DOHH2 (cell line): ENCODE measurements around the gene ORC2.

Source experiments
- H3F3A ChIP-seq: fragments of 200-600 bp; sonication (generic), shearing (Covaris generic); 2 replicates; pipeline ENCODE4 v1.6.0; 2016; ENCODE audit warnings: antibody characterized with exemption, mild to moderate bottlenecking; ENCODE audit not compliant: control insufficient read depth, insufficient read depth
- H3K27ac ChIP-seq: fragments of 200-600 bp; sonication (generic); 2 replicates; pipeline ENCODE4 v1.5.1; 2014; ENCODE audit warnings: low read depth, mild to moderate bottlenecking, low read length, moderate library complexity
- H3K27me3 ChIP-seq: fragments of 200-600 bp; sonication (generic); 2 replicates; pipeline ENCODE4 v1.6.1; 2014; ENCODE audit warnings: mild to moderate bottlenecking, low read length, mixed read lengths; ENCODE audit not compliant: control insufficient read depth
- H3K36me3 ChIP-seq: fragments of 200-600 bp; sonication (generic); 2 replicates; pipeline ENCODE4 v1.6.1; 2014; ENCODE audit warnings: mild to moderate bottlenecking, low read length, moderate library complexity, mixed read lengths; ENCODE audit not compliant: control insufficient read depth
- H3K4me1 ChIP-seq: fragments of 200-600 bp; sonication (generic); 2 replicates; pipeline ENCODE4 v1.6.1; 2014; ENCODE audit warnings: mild to moderate bottlenecking, low read length, mixed read lengths; ENCODE audit not compliant: control insufficient read depth
- H3K4me2 ChIP-seq: fragments of 200-600 bp; sonication (generic); 2 replicates; pipeline ENCODE4 v1.6.0; 2014; ENCODE audit warnings: mild to moderate bottlenecking, low read length, moderate library complexity
- H3K4me3 ChIP-seq: fragments of 200-600 bp; sonication (generic); 2 replicates; pipeline ENCODE4 v1.5.1; 2014; ENCODE audit warnings: mild to moderate bottlenecking, low read length, mixed read lengths
- H3K79me2 ChIP-seq: fragments of 200-600 bp; sonication (generic); 2 replicates; pipeline ENCODE4 v1.6.1; 2014; ENCODE audit warnings: mild to moderate bottlenecking, low read length, mixed read lengths; ENCODE audit not compliant: control insufficient read depth
- H3K9me2 ChIP-seq: fragments of 200-600 bp; sonication (generic); replicated peaks from 2 replicates; pipeline ENCODE4 v1.6.1; 2014; ENCODE audit warnings: mild to moderate bottlenecking, low read length, mixed read lengths; ENCODE audit not compliant: control insufficient read depth
- H3K9me3 ChIP-seq: fragments of 200-600 bp; sonication (generic); 2 replicates; pipeline ENCODE4 v1.6.1; 2014; ENCODE audit warnings: antibody characterized with exemption, low read length, mixed read lengths; ENCODE audit not compliant: control insufficient read depth, insufficient read depth
- H4K20me1 ChIP-seq: fragments of 200-600 bp; sonication (generic); 2 replicates; pipeline ENCODE4 v1.6.0; 2014; ENCODE audit warnings: low read depth, mild to moderate bottlenecking, antibody characterized with exemption, low read length, moderate library complexity; ENCODE audit not compliant: control insufficient read depth, insufficient read depth
- EZH2phosphoT487 ChIP-seq: fragments of 200-600 bp; sonication (generic); IDR thresholded peaks from 2 replicates; pipeline ENCODE4 v1.6.1; 2017; ENCODE audit warnings: borderline replicate concordance, mild to moderate bottlenecking, antibody characterized with exemption, low read length, moderate library complexity, mixed read lengths
- TF ChIP-seq, protein P1 (sequence below): fragments of 200-600 bp; sonication (generic); IDR thresholded peaks from one replicate; pipeline ENCODE4 v1.5.1; 2014; ENCODE audit warnings: antibody characterized with exemption, mild to moderate bottlenecking, low read depth, low read length; ENCODE audit not compliant: poor library complexity, severe bottlenecking

The ORC2 gene

DNA sequence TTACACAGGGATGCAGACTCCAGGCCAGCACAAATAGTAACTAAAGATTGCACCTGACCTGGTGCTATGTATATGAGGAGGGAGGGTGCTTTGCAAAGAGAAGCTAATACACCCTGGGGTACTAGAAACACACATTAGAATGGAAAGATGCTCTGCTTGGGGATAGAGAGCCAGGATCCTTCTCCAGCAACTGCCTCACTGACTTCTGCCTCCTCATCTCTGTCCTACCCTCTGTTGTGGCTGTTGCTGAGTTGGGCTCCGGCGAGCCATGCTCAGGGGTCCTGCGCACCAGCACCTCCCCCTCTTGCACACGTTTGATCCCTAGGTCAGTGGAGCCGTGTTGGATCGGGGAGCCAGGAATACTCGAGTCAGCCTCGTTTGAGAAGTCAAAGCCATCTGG, 23.7 kb upstream of the ORC2 start:
- no peaks in the 10 kb centered on the region for H3K9me3 ChIP-seq
- H4K20me1 ChIP-seq: no peaks in the 10 kb centered on the region
- peaks cover 22% of the 10 kb centered on the region for H3K36me3 ChIP-seq
- no peak for TF ChIP-seq EZH2phosphoT487
- TF ChIP-seq, protein P1, sequence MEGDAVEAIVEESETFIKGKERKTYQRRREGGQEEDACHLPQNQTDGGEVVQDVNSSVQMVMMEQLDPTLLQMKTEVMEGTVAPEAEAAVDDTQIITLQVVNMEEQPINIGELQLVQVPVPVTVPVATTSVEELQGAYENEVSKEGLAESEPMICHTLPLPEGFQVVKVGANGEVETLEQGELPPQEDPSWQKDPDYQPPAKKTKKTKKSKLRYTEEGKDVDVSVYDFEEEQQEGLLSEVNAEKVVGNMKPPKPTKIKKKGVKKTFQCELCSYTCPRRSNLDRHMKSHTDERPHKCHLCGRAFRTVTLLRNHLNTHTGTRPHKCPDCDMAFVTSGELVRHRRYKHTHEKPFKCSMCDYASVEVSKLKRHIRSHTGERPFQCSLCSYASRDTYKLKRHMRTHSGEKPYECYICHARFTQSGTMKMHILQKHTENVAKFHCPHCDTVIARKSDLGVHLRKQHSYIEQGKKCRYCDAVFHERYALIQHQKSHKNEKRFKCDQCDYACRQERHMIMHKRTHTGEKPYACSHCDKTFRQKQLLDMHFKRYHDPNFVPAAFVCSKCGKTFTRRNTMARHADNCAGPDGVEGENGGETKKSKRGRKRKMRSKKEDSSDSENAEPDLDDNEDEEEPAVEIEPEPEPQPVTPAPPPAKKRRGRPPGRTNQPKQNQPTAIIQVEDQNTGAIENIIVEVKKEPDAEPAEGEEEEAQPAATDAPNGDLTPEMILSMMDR: no peak
- peaks cover 2% of the 10 kb centered on the region for H3F3A ChIP-seq
- H3K4me3 ChIP-seq: no peak overlapping the region
- H3K27me3 ChIP-seq: no peaks in the 10 kb centered on the region
- no peaks in the 10 kb centered on the region for H3K4me1 ChIP-seq
- H3K27ac ChIP-seq: no peak overlapping the region
- no peaks in the 10 kb centered on the region for H3K9me2 ChIP-seq
- H3K4me2 ChIP-seq: no peak overlapping the region
- H3K79me2 ChIP-seq: no peaks in the 10 kb centered on the region

DNA sequence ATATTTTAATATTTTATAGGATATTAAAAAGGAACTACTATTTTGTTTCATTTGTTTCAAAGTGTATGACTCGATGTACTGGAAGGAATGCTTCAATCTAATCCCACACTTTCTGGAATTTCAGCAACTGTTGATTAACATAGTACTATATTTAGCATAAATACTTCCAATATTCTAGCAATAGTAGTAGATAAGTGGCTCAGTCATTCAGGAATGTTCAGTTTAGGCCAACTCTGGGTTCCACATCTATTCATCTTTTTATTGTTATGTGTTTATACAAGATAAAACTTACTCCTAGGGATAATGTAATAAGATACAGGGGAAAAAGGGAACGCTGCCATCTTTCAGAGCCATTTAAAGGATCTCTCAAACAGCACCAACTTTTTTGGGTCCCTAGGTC, 22.3 kb upstream of the ORC2 start:
- peaks cover 33% of the 10 kb centered on the region for H3K36me3 ChIP-seq
- H3F3A ChIP-seq: peaks cover 2% of the 10 kb centered on the region
- no peaks in the 10 kb centered on the region for H3K79me2 ChIP-seq
- no peaks in the 10 kb centered on the region for H4K20me1 ChIP-seq
- H3K4me2 ChIP-seq: no peak overlapping the region
- no peaks in the 10 kb centered on the region for H3K9me2 ChIP-seq
- no peak overlapping the region for H3K27ac ChIP-seq
- H3K4me1 ChIP-seq: no peaks in the 10 kb centered on the region
- no peaks in the 10 kb centered on the region for H3K9me3 ChIP-seq
- H3K4me3 ChIP-seq: no peak overlapping the region
- TF ChIP-seq EZH2phosphoT487: no peak
- TF ChIP-seq, protein P1: no peak
- no peaks in the 10 kb centered on the region for H3K27me3 ChIP-seq

DNA sequence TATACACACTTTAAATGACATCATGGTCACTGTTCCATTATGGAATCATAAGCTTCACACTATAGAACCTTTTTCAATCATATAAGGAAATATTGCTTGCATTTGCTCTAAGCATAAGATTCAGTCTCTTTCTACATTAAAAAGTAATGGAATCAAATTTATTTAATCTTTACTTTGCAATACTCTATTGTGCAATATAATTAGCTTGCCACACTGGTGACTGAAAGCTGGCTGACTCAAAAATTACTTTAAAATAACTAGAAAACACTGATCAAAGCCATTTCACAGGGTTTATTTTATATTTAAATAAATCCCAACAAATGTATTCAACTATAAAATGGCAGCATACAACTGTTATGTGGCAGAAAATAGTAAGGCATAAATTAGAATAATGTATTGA, 13.2 kb upstream of the ORC2 start:
- Histone ChIP-seq H3K4me2 (no peak overlapping the region), H3K79me2 (peaks cover 4% of the 10 kb centered on the region; the same call in 1 of the 2 replicates), H3F3A (no peaks in the 10 kb centered on the region), H3K27ac (no peak overlapping the region), H3K4me1 (no peaks in the 10 kb centered on the region), H3K4me3 (no peak overlapping the region), H3K9me3 (no peaks in the 10 kb centered on the region), H3K27me3 (no peaks in the 10 kb centered on the region), H4K20me1 (no peaks in the 10 kb centered on the region; the same call in 1 of the 2 replicates), H3K36me3 (peaks cover 19% of the 10 kb centered on the region), H3K9me2 (no peaks in the 10 kb centered on the region)
- TF ChIP-seq EZH2phosphoT487: no peak
- TF ChIP-seq, protein P1: no peak
